ENCODE results near the gene TMPRSS15.

Gene TMPRSS15

GRCh38 chr21:18340387-18340942 is 63.1 kb downstream of the TMPRSS15 start:
- DNase-seq: no peak

DNA sequence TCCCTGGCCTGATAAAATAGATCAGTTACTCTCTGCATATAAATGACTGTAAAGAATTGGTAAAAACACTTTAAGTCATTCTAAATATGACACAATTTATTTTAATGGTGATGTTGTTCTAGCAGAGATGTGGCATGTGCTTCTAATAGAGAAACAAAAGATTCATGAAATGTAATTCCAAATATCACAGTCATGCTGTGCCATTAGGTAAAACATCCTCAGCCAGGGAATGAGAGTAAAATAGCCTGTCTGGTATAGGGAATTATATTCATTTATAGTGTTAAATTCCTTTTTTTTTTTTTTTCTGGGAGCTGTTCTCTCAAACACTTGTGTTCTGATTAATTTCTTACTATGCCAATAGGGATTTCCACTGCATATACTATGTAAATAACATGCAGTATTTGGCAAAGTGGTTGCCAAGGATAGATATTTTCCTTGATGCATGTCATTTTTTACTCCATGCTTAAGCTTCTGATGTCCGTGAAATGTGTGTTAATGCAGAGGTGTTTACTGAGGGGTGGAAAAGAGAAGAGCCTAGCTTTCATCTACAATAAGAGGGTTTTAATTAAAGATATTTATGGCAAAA is 67.8 kb downstream of the TMPRSS15 start:
- no peak for DNase-seq

DNA sequence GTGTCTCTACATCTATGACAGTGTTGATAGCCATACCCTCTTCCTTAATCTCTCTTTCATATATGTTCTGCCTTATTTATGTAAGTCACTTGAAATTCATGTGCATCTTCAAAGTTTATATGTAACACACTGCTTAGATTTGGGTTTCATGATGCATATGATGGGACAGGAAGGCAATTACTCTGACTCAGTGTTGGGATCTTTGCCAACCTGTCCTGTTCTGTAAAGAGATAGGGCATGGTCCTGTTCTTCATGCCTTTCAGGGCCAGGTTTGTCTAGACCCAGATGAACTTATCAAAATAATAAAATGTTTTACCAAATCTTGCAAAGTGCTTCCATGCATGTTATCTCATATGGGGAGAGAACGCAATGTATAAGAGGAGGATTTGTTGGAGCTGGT is 69.5 kb downstream of the TMPRSS15 start:
- no peak for DNase-seq

DNA sequence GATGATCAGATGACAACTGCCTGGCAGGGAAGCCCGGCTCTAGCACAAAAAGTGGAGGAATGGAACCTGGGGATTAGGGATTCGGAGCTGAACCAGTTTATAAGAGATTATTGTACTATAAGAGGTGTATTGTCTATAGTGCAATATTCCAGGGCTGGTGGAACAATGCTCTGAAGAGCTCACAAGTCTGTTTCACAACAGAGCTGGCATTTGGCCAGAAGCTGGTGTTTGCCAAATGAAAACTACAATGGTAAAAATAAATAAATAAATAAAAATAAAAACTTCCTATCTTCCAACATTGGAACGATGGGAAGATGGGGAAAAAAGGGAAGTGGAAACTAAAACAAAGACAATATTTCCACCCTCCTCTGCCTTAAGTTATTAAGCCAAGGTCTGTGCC is 85.4 kb downstream of the TMPRSS15 start:
- DNase-seq: no peak

DNA sequence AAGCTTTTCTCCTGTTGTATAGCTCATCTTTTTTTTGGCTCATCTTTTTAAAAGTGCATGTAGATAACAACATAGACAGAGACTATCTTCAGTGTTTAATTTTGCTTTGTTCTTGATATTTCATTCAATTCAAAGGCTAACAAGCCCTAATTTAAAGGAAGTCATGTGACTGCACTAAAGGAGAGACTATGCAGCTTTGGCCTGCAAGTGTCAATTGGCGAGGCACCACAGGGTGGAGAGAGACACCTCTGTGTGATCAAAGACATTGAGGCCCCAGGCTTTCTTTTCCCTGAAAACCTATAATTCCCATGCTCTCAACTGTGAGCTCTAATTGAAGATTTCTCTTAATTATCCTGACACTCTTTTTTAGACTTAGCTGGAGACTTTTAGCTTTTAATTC is 105.4 kb downstream of the TMPRSS15 start:
- DNase-seq: no peak

- no peak for DNase-seq
These were observed 109.5 kb downstream of the TMPRSS15 start for GRCh38 chr21:18294100-18294499.

DNA sequence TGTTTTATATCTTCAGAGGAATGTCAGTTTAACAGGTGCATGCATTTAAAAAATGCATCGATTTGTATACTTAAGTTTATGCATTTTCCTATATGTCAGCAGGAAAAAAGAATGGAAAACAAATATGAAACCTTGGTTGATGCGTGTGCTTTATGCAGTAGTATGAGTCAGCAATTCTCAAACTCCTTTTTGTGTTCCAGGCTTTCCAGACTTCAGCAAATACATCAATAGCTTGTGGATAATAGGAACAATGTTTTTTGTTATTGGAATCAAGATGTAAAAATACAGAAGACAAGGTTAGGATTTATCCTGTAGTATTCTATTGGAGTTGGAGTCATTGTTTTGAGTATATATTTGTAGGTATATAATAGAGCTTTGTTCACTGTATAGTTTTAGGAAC is 113.7 kb downstream of the TMPRSS15 start:
- DNase-seq: no peak

DNA sequence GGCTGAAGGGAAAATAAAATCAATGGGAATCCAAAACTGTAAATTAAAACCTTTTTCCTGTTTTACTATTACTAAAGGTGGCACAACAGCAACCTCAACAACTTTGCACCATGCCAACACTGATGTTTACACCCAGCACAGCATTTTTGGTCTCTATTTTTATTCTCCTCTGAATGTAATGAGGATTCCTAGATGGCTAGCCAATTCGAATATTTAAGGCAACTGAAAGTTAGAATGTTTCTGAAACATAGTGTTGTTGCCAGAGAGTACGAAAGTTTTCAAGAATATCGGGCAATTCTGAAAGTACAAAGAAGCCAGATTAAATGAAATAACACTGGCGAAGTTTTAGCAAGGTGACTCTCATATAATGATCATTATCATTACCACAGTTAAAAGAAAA is 118.2 kb downstream of the TMPRSS15 start:
- DNase-seq: no peak

GRCh38 chr21:18275781-18276180 is 127.8 kb downstream of the TMPRSS15 start:
- peak; percentile 96 for DNase-seq

DNA sequence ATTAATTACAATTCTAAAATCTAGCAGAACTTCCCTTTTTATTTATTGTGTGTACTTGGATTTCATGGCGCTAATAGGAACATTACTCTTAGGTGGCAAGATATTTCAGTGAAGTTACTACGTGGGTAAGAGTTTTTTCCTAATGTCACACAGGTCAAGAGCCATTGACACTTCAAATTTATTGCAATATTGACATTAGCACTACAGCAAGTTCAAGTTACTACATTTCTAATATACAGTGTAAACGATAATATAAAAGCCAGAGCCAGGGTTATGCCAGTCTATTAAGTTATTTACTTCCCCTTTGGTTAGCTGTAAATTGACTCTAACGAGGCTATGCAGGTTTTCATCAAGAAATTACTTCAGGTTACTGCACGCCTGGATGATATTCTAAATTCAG is 129.2 kb downstream of the TMPRSS15 start:
- DNase-seq: peak; percentile 70

DNA sequence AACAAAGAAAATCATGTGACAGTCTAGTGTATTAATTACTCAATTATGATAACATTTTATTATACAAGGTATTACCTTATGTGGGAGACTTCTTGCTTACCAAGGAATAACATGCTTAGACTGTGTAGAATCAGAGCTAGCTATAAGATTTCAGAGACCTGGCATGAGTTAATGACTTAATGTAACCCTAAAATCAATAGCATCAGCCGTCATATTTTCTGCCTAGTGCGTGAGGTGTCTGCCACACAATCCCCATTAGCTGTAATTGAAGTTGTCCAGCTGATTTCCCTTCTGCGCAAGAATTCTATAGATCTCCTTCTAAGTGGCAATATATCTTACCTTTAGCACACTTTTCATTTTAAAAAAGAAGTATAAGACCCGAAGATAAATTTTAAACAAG is 130.2 kb downstream of the TMPRSS15 start:
- no peak for DNase-seq

DNA sequence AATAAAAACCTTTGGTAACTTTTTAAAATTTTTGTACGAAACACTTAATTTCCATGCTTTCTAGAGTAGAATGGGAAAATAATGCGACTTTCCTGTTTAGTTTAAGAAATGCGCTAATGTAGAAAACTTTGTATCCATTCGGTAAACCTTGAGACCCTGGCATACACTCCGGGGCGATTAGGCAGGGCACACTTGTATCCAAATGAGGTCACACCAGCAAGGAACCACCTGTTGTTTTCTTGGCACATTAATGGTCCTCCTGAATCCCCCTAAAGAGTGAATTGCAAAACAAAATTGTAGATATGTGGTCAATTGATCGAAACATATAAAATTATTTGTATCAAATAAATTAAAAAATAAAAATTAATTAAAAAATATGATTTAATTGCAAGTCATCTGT is 133.7 kb downstream of the TMPRSS15 start:
- no peak for DNase-seq

DNA sequence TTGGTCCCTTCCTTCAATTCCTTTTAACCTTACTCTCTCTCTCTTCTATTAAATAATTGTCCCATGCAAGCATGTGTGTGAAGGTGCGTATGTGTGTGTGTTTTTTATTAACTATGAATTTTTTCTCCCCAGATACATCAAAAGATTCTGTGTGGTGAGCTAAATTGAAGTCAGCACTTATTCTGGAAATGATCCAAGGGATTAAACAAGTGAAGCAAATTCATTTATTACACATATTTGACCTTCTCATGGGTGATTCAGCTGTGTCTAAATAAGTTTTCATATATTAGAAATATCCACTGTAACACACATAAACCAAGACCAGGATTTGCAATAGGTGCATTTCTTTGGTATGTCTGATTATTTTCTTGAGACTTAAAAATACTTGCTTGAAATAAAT is 134.7 kb downstream of the TMPRSS15 start:
- DNase-seq: no peak

DNA sequence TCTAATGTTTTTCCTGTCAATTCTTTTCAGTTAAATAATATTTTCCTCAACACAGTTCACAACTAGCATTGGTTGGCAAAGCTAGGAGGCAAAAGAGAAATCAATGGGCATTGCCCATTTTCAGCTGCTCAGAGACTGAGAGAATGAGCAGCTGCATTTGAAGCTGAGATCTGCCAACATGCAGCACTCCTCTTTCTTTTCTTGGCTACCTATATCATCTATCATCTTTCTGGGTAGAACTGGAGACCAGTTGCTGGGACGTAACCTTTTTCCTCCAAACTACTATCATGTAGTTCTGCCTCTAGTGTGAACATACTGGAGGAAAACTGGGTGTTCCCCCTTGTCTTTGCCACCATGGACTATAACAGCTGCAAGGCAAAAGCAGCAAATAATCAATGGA is 136.1 kb downstream of the TMPRSS15 start:
- DNase-seq: no peak

GRCh38 chr21:18265944-18266343 is 137.6 kb downstream of the TMPRSS15 start:
- DNase-seq: no peak

- DNase-seq: no peak
These were observed 149.8 kb downstream of the TMPRSS15 start for GRCh38 chr21:18253799-18254198.

- DNase-seq: no peak
These were observed 150.4 kb downstream of the TMPRSS15 start for GRCh38 chr21:18253221-18253620.

DNA sequence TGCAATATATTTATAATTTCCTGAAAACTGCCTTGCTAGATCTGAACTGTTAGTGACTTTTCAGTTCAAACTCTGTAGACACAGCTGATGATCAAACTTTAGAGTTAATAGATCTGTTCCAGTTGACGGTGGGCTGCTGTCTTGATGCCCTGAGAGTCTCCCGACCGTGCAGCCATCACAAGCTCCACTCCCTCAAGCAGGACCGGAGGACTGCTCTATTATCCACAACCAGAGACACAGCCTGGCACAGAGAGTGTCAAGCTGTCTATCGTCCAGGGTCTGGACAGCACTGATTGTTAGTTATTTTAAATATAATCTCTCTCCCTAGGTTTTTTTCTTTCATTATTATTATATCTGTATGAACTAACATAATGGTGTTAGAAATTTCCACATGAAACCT is 150.9 kb downstream of the TMPRSS15 start:
- no peak for DNase-seq

DNA sequence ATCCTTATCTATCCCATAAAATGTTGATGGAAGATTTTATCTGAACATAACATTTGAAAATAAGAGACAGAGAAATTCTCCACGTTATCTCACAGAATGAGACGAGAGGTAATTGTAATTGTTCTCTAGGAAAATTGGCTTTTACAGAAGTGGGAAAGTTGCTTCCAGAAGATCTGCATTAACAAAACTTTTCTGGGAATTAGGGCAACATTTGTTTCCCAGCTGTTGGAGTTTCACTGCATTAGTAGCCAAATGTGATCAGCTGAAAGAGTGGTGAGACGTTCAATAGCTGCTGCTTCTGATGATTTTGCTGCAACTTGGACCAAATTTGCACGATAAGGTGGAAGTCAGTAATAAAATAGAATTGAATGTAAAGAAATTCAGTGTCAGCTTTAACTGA is 151.3 kb downstream of the TMPRSS15 start:
- DNase-seq: no peak

- no peak for DNase-seq
These were observed 152.5 kb downstream of the TMPRSS15 start for GRCh38 chr21:18251065-18251464.

GRCh38 chr21:18249672-18250071 is 153.9 kb downstream of the TMPRSS15 start:
- DNase-seq: peak; percentile 15

GRCh38 chr21:18248171-18248570 is 155.4 kb downstream of the TMPRSS15 start:
- DNase-seq: no peak

GRCh38 chr21:18245464-18245967 is 158.1 kb downstream of the TMPRSS15 start:
- DNase-seq: peak; percentile 56

- DNase-seq: peak; percentile 62
These were observed 158.7 kb downstream of the TMPRSS15 start, which contains the start of gene CHODL for GRCh38 chr21:18244671-18245463. TSS of gene CHODL (plus strand) at chr21:18244833. CDS start at chr21:18245224, 391 bp downstream.

Measured in DMS79 treated with DMSO at 0.1 percent for 48 hours (cell line).